SK-N-SH treated with all-trans-retinoic acid at 6 μM for 48 hours (cell line): ENCODE results near the gene MCM8.

ENCODE experiments used
- ATAC-seq: fragments of 200-7000 bp; cut with Tn5 transposase; 3 replicates; pipeline ENCODE4 v1.9.1; 2020; ENCODE audit warnings: mild to moderate bottlenecking, moderate library complexity
- BACH2 ChIP-seq: fragments of 250-450 bp; sonication (Bioruptor Pico); IDR thresholded peaks from 2 replicates; pipeline ENCODE4 v1.9.0; 2021; ENCODE audit warnings: mild to moderate bottlenecking, borderline replicate concordance
- GLIS3 ChIP-seq: fragments of 250-450 bp; sonication (Bioruptor Pico); IDR thresholded peaks from 2 replicates; pipeline ENCODE4 v1.5.0; 2020; ENCODE audit warnings: mild to moderate bottlenecking, moderate library complexity
- ISL1 ChIP-seq: fragments of 250-450 bp; sonication (Bioruptor Pico); IDR thresholded peaks from 2 replicates; pipeline ENCODE4 v2.1.2; 2022; ENCODE audit warnings: mild to moderate bottlenecking, moderate library complexity
- OSR1 ChIP-seq: fragments of 250-450 bp; sonication (Bioruptor Pico); IDR thresholded peaks from 2 replicates; pipeline ENCODE4 v1.8.0; 2022; ENCODE audit warnings: moderate library complexity, mild to moderate bottlenecking, inconsistent platforms
- POU6F1 ChIP-seq: fragments of 250-450 bp; sonication (Bioruptor Pico); IDR thresholded peaks from 2 replicates; pipeline ENCODE4 v1.8.0; 2021; ENCODE audit warnings: low read depth, mild to moderate bottlenecking, moderate library complexity, borderline replicate concordance
- SNAI2 ChIP-seq: fragments of 250-450 bp; sonication (Bioruptor Pico); IDR thresholded peaks from 2 replicates; pipeline ENCODE4 v1.5.0; 2020; ENCODE audit warnings: mild to moderate bottlenecking, moderate library complexity
- ZFP30 ChIP-seq: fragments of 450-650 bp; formaldehyde crosslinking; IDR thresholded peaks from 2 replicates; pipeline ENCODE4 v1.5.0; 2022; ENCODE audit warnings: mild to moderate bottlenecking, moderate library complexity
- ZNF70 ChIP-seq: fragments of 450-650 bp; formaldehyde crosslinking; IDR thresholded peaks from 2 replicates; pipeline ENCODE4 v1.5.0; 2020; ENCODE audit warnings: mild to moderate bottlenecking, moderate library complexity
- TF ChIP-seq, protein P1 (sequence below): fragments of 250-450 bp; sonication (Bioruptor Pico); IDR thresholded peaks from 2 replicates; pipeline ENCODE4 v1.5.0; 2020; ENCODE audit warnings: mild to moderate bottlenecking, moderate library complexity
- TF ChIP-seq, protein P2 (sequence below): fragments of 250-450 bp; sonication (Bioruptor Pico); IDR thresholded peaks from 2 replicates; pipeline ENCODE4 v1.8.0; 2020; ENCODE audit warnings: mild to moderate bottlenecking, moderate library complexity, borderline replicate concordance
- TF ChIP-seq, protein P3 (sequence below): fragments of 250-450 bp; sonication (Bioruptor Pico); IDR thresholded peaks from 2 replicates; pipeline ENCODE4 v1.5.1; 2021; ENCODE audit warnings: mild to moderate bottlenecking, moderate library complexity
- TF ChIP-seq, protein P4 (sequence below): fragments of 250-450 bp; sonication (Bioruptor Pico); IDR thresholded peaks from 2 replicates; pipeline ENCODE4 v1.5.1; 2020; ENCODE audit warnings: low read depth, mild to moderate bottlenecking, moderate library complexity

Gene MCM8

DNA sequence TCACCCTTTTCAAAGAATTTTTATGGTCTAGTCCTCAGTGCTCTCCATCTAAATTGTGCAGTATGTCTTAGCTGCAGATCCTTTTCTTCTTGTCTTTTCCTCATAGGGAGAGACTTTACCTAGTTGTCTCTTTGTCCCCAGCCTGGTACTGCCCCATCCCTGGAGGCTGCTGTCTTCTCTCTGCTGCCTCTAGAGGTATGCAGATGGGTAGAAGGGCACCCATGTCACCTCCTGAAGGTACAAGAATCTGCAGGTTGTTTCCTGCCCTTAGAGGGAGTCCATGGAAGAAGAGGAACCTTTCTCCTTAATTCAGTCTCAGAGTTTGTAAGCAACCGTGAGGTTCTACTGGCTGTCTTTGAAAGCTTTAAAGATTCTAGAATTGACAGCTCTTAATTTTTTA, 39.1 kb downstream of the MCM8 start:
- ATAC-seq: no peak
- TF ChIP-seq, protein P1, sequence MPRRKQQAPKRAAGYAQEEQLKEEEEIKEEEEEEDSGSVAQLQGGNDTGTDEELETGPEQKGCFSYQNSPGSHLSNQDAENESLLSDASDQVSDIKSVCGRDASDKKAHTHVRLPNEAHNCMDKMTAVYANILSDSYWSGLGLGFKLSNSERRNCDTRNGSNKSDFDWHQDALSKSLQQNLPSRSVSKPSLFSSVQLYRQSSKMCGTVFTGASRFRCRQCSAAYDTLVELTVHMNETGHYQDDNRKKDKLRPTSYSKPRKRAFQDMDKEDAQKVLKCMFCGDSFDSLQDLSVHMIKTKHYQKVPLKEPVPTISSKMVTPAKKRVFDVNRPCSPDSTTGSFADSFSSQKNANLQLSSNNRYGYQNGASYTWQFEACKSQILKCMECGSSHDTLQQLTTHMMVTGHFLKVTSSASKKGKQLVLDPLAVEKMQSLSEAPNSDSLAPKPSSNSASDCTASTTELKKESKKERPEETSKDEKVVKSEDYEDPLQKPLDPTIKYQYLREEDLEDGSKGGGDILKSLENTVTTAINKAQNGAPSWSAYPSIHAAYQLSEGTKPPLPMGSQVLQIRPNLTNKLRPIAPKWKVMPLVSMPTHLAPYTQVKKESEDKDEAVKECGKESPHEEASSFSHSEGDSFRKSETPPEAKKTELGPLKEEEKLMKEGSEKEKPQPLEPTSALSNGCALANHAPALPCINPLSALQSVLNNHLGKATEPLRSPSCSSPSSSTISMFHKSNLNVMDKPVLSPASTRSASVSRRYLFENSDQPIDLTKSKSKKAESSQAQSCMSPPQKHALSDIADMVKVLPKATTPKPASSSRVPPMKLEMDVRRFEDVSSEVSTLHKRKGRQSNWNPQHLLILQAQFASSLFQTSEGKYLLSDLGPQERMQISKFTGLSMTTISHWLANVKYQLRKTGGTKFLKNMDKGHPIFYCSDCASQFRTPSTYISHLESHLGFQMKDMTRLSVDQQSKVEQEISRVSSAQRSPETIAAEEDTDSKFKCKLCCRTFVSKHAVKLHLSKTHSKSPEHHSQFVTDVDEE (CRISPR knock-in tag): no peak
- TF ChIP-seq, protein P2, sequence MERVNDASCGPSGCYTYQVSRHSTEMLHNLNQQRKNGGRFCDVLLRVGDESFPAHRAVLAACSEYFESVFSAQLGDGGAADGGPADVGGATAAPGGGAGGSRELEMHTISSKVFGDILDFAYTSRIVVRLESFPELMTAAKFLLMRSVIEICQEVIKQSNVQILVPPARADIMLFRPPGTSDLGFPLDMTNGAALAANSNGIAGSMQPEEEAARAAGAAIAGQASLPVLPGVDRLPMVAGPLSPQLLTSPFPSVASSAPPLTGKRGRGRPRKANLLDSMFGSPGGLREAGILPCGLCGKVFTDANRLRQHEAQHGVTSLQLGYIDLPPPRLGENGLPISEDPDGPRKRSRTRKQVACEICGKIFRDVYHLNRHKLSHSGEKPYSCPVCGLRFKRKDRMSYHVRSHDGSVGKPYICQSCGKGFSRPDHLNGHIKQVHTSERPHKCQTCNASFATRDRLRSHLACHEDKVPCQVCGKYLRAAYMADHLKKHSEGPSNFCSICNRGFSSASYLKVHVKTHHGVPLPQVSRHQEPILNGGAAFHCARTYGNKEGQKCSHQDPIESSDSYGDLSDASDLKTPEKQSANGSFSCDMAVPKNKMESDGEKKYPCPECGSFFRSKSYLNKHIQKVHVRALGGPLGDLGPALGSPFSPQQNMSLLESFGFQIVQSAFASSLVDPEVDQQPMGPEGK (CRISPR knock-in tag): no peak

DNA sequence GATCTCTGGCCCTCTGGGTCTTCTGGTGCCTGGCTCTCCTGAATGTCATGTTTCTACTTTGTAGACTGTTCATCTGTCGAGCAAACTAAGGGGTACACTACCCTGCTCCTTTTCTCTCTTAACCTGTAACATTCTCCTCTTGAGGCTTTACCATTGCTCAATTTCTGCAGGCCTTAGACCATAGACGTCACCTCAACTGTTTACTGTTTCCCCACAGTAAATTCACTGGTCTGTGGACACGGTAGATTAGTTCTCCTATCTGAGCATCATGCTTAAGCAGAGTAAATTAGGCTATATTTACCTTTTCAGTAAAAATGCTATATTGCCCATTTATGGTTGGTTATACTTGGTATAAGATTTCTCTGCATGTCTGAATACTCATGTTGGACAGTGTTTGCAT, 40.5 kb downstream of the MCM8 start:
- TF ChIP-seq GLIS3 (CRISPR knock-in tag) (no peak), ZNF70 (no peak), OSR1 (no peak), ZFP30 (CRISPR knock-in tag) (no peak), POU6F1 (CRISPR knock-in tag) (no peak)
- TF ChIP-seq, protein P3, sequence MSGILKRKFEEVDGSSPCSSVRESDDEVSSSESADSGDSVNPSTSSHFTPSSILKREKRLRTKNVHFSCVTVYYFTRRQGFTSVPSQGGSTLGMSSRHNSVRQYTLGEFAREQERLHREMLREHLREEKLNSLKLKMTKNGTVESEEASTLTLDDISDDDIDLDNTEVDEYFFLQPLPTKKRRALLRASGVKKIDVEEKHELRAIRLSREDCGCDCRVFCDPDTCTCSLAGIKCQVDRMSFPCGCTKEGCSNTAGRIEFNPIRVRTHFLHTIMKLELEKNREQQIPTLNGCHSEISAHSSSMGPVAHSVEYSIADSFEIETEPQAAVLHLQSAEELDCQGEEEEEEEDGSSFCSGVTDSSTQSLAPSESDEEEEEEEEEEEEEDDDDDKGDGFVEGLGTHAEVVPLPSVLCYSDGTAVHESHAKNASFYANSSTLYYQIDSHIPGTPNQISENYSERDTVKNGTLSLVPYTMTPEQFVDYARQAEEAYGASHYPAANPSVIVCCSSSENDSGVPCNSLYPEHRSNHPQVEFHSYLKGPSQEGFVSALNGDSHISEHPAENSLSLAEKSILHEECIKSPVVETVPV (CRISPR knock-in tag): no peak
- TF ChIP-seq, protein P2 (CRISPR knock-in tag): no peak
- TF ChIP-seq, protein P1 (CRISPR knock-in tag): no peak

GRCh38 chr20:5991623-5992441, 41.4 kb downstream of the MCM8 start:
- peak; percentile 28; the same call in 1 of the 2 replicates for TF ChIP-seq SNAI2 (CRISPR knock-in tag)
- no peak for TF ChIP-seq BACH2 (CRISPR knock-in tag)
- TF ChIP-seq, protein P2 (CRISPR knock-in tag): peak; percentile 47; the same call in 1 of the 2 replicates
- TF ChIP-seq, protein P4, sequence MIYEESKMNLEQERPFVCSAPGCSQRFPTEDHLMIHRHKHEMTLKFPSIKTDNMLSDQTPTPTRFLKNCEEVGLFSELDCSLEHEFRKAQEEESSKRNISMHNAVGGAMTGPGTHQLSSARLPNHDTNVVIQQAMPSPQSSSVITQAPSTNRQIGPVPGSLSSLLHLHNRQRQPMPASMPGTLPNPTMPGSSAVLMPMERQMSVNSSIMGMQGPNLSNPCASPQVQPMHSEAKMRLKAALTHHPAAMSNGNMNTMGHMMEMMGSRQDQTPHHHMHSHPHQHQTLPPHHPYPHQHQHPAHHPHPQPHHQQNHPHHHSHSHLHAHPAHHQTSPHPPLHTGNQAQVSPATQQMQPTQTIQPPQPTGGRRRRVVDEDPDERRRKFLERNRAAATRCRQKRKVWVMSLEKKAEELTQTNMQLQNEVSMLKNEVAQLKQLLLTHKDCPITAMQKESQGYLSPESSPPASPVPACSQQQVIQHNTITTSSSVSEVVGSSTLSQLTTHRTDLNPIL (CRISPR knock-in tag): peak; percentile 78; the same call in 1 of the 2 replicates
- TF ChIP-seq GLIS3 (CRISPR knock-in tag): no peak
- peak; percentile 95 for TF ChIP-seq ISL1 (CRISPR knock-in tag)
- TF ChIP-seq ZFP30 (CRISPR knock-in tag): no peak
- peak; percentile 88 for ATAC-seq

More for the DNA sequence above, 40.5 kb downstream of the MCM8 start:
- ATAC-seq: no peak
